Adipocyte (in vitro differentiated cells): ENCODE measurements around the gene PEX6.

Source experiments
- DNase-seq: peaks from one replicate; pipeline ENCODE4 v3.0.0-alpha.2; 2015; ENCODE audit warnings: low read depth
- H3K27me3 ChIP-seq: replicated peaks from 2 replicates; pipeline ENCODE4 v1.7.0; 2013; ENCODE audit warnings: mild to moderate bottlenecking, low read length, moderate library complexity; ENCODE audit not compliant: control insufficient read depth, insufficient read depth
- H3K36me3 ChIP-seq: 2 replicates; pipeline ENCODE4 v1.7.0; 2013; ENCODE audit warnings: low read length, mild to moderate bottlenecking, moderate library complexity; ENCODE audit not compliant: control insufficient read depth, insufficient read depth, severe bottlenecking
- H3K4me1 ChIP-seq: 2 replicates; pipeline ENCODE4 v1.7.0; 2013; ENCODE audit warnings: mild to moderate bottlenecking, low read length, moderate library complexity; ENCODE audit not compliant: control insufficient read depth, insufficient read depth
- H3K4me3 ChIP-seq: 2 replicates; pipeline ENCODE4 v1.7.0; 2013; ENCODE audit warnings: mild to moderate bottlenecking, low read length, moderate library complexity
- H3K9ac ChIP-seq: 2 replicates; pipeline ENCODE4 v1.7.0; 2013; ENCODE audit warnings: mild to moderate bottlenecking, low read length, moderate library complexity
- H3K9me3 ChIP-seq: 2 replicates; pipeline ENCODE4 v1.7.0; 2013; ENCODE audit warnings: mild to moderate bottlenecking, low read length, moderate library complexity; ENCODE audit not compliant: control insufficient read depth

Gene PEX6

GRCh38 chr6:42974919-42975505, 4.0 kb downstream of the PEX6 start:
- Histone ChIP-seq H3K36me3 (no peaks in the 10 kb centered on the region), H3K4me3 (no peak overlapping the region), H3K27me3 (no peaks in the 10 kb centered on the region), H3K4me1 (peaks cover 39% of the 10 kb centered on the region), H3K9me3 (no peaks in the 10 kb centered on the region), H3K9ac (no peak overlapping the region)
- no peak for DNase-seq

DNA sequence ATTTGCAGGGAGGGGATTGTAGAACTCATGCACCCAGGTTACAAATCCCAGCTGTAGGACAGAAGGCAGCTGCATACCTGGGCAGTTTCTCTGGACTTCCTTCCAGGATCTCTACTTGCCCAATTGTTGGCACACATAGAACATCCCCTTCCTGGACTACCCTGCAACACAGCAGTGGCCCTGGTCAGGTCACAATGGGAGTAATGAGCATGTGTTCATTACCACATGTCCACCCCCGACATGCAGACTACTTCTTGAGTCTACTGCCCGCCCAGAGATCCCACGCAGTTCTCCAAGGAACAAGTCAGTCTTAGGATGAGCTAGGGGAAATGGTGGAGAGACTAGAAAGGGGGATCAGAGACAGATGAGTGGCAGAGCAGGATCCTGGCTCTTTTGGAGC, 5.1 kb downstream of the PEX6 start:
- Histone ChIP-seq H3K4me1 (peaks cover 30% of the 10 kb centered on the region), H3K36me3 (no peaks in the 10 kb centered on the region), H3K9ac (no peak overlapping the region), H3K27me3 (no peaks in the 10 kb centered on the region), H3K9me3 (no peaks in the 10 kb centered on the region), H3K4me3 (no peak overlapping the region)
- DNase-seq = no peak

GRCh38 chr6:42971746-42972327, 7.1 kb downstream of the PEX6 start:
- no peak overlapping the region for H3K9ac ChIP-seq
- DNase-seq = no peak
- H3K9me3 ChIP-seq = no peaks in the 10 kb centered on the region
- H3K4me3 ChIP-seq = no peak overlapping the region
- H3K36me3 ChIP-seq = peaks cover 9% of the 10 kb centered on the region
- peaks cover 16% of the 10 kb centered on the region for H3K4me1 ChIP-seq
- no peaks in the 10 kb centered on the region for H3K27me3 ChIP-seq

- H3K4me1 ChIP-seq = peaks cover 12% of the 10 kb centered on the region
- H3K27me3 ChIP-seq = no peaks in the 10 kb centered on the region
- no peak overlapping the region for H3K4me3 ChIP-seq
- H3K9ac ChIP-seq = no peak overlapping the region
- H3K9me3 ChIP-seq = no peaks in the 10 kb centered on the region
- peak; percentile 36 for DNase-seq
- peaks cover 15% of the 10 kb centered on the region for H3K36me3 ChIP-seq
Observed at GRCh38 chr6:42970871-42971612, 7.9 kb downstream of the PEX6 start.

GRCh38 chr6:42969934-42970333, 9.0 kb downstream of the PEX6 start:
- no peak for DNase-seq
- H3K9ac ChIP-seq = no peak overlapping the region
- no peak overlapping the region for H3K4me3 ChIP-seq
- no peaks in the 10 kb centered on the region for H3K27me3 ChIP-seq
- H3K4me1 ChIP-seq = peaks cover 12% of the 10 kb centered on the region
- H3K36me3 ChIP-seq = peaks cover 17% of the 10 kb centered on the region
- no peaks in the 10 kb centered on the region for H3K9me3 ChIP-seq

GRCh38 chr6:42969431-42969830, 9.6 kb downstream of the PEX6 start:
- Histone ChIP-seq H3K4me3 (no peak overlapping the region), H3K36me3 (peaks cover 22% of the 10 kb centered on the region), H3K9ac (no peak overlapping the region), H3K9me3 (no peaks in the 10 kb centered on the region), H3K4me1 (peaks cover 12% of the 10 kb centered on the region), H3K27me3 (no peaks in the 10 kb centered on the region)
- DNase-seq = no peak

GRCh38 chr6:42968783-42969182, 10.2 kb downstream of the PEX6 start:
- H3K9ac ChIP-seq = no peak overlapping the region
- no peaks in the 10 kb centered on the region for H3K9me3 ChIP-seq
- no peak for DNase-seq
- H3K36me3 ChIP-seq = peaks cover 25% of the 10 kb centered on the region
- H3K27me3 ChIP-seq = no peaks in the 10 kb centered on the region
- peaks cover 12% of the 10 kb centered on the region for H3K4me1 ChIP-seq
- no peak overlapping the region for H3K4me3 ChIP-seq

DNA sequence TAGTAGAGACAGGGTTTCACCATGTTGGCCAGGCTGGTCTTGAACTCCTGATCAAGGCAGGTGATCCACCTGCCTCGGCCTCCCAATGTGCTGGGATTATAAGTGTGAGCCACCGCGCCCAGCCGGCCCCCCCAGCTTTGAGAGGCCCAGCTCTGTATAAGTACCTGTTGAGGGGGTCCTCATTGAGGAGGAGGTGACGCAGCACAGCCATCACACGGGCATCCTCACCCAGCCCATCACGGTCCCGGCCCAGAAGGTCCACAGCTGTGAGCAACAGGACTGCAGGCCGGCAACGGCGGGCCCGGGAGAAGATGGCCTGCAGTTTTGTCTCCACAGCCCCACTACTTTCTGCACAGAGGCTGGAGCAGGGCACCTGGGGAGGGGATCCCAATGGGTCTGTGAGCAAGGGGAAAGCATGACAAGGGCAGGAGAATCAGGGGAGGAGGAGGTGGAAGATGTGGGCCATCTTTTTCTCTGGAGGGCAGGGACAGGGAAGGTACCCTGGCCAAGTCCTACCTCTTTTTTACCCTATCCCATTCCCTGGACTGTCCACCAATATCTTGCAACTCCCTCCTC, 10.8 kb downstream of the PEX6 start:
- peaks cover 25% of the 10 kb centered on the region for H3K36me3 ChIP-seq
- H3K9me3 ChIP-seq = no peaks in the 10 kb centered on the region
- H3K27me3 ChIP-seq = no peaks in the 10 kb centered on the region
- no peak overlapping the region for H3K9ac ChIP-seq
- no peak for DNase-seq
- H3K4me1 ChIP-seq = peaks cover 12% of the 10 kb centered on the region
- H3K4me3 ChIP-seq = no peak overlapping the region

GRCh38 chr6:42967228-42967627, 11.8 kb downstream of the PEX6 start:
- DNase-seq = no peak
- H3K36me3 ChIP-seq = peaks cover 25% of the 10 kb centered on the region
- no peak overlapping the region for H3K9ac ChIP-seq
- no peaks in the 10 kb centered on the region for H3K27me3 ChIP-seq
- H3K4me3 ChIP-seq = no peak overlapping the region
- peaks cover 12% of the 10 kb centered on the region for H3K4me1 ChIP-seq
- no peaks in the 10 kb centered on the region for H3K9me3 ChIP-seq

GRCh38 chr6:42966571-42966970, 12.4 kb downstream of the PEX6 start:
- Histone ChIP-seq H3K27me3 (no peaks in the 10 kb centered on the region), H3K36me3 (peaks cover 28% of the 10 kb centered on the region)

GRCh38 chr6:42963855-42964605, 15.0 kb downstream of the PEX6 start:
- H3K4me3 ChIP-seq = no peak overlapping the region
- H3K36me3 ChIP-seq = peaks cover 28% of the 10 kb centered on the region
- no peak overlapping the region for H3K9ac ChIP-seq
- peak; percentile 32 for DNase-seq
- no peaks in the 10 kb centered on the region for H3K27me3 ChIP-seq
- no peaks in the 10 kb centered on the region for H3K9me3 ChIP-seq
- H3K4me1 ChIP-seq = peaks cover 11% of the 10 kb centered on the region

More at GRCh38 chr6:42966571-42966970, 12.4 kb downstream of the PEX6 start:
- H3K4me1 ChIP-seq = peaks cover 11% of the 10 kb centered on the region
- DNase-seq = no peak
- no peaks in the 10 kb centered on the region for H3K9me3 ChIP-seq
- no peak overlapping the region for H3K9ac ChIP-seq
- H3K4me3 ChIP-seq = no peak overlapping the region
